ENCODE data around the gene CC2D2A. TPM values are rescaled to one million over a fixed set of nuclear protein-coding genes. Genes with fewer than 3 reads are reported as not detected.

CC2D2A gene
- total and polyA plus RNA-seq, 7 donors: 1.6 to 4.7 (median 2.1) TPM

DNA sequence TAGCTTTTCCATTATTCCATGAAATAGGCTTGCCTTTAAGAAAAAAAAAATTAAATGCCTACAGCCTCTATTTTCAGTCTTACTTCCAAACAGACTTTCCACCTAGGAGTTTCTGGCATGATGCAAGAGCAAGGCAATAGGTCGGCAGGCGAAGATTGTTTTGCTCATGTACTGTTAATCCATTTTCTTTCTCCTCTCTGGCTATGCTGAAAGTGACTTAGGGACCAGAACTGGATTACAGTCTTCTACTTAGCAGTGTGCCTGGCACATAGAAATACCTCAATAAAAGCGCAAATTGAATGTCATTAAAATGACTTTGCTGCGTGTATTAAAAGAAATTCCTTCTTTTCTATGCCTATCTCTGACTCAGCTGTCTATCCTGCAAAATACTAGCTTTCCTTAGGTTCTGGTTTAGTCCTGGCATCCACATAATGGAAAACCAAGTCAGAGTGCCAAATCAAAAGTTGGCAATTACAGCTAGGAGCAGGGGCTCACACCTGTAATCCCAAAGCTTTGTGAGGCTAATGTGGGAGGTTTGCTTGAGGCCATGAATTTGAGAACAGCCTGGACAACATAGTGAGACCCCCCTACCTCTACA lies 51.9 kb downstream of the CC2D2A start:
- DNase-seq (no peak), ATAC-seq (no peak)
- no peaks in the 10 kb centered on the region for H3K9me3 ChIP-seq
- H3K4me1 ChIP-seq: no peaks in the 10 kb centered on the region
- WGBS, 3 donors: 88 to 93% (median 89%) methylated on average over 4 of the region's 4 CpGs
- no peaks in the 10 kb centered on the region for H3K27me3 ChIP-seq (ENCODE audit: insufficient read depth in 3 of 3, low read length in 2 of 3)
- H3K36me3 ChIP-seq (ENCODE audit: insufficient read depth in 1 of 2, low read depth in 1 of 2): peaks cover 2 to 3% of the 10 kb centered on the region in 2 donors
- TF ChIP-seq, protein P1, sequence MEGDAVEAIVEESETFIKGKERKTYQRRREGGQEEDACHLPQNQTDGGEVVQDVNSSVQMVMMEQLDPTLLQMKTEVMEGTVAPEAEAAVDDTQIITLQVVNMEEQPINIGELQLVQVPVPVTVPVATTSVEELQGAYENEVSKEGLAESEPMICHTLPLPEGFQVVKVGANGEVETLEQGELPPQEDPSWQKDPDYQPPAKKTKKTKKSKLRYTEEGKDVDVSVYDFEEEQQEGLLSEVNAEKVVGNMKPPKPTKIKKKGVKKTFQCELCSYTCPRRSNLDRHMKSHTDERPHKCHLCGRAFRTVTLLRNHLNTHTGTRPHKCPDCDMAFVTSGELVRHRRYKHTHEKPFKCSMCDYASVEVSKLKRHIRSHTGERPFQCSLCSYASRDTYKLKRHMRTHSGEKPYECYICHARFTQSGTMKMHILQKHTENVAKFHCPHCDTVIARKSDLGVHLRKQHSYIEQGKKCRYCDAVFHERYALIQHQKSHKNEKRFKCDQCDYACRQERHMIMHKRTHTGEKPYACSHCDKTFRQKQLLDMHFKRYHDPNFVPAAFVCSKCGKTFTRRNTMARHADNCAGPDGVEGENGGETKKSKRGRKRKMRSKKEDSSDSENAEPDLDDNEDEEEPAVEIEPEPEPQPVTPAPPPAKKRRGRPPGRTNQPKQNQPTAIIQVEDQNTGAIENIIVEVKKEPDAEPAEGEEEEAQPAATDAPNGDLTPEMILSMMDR (IDR thresholded peaks at IDR 0.05): no peak
- intact Hi-C loops (cut with DNase I): no loop called here
- no peak overlapping the region for H3K27ac ChIP-seq
- no peak overlapping the region for H3K4me3 ChIP-seq

DNA sequence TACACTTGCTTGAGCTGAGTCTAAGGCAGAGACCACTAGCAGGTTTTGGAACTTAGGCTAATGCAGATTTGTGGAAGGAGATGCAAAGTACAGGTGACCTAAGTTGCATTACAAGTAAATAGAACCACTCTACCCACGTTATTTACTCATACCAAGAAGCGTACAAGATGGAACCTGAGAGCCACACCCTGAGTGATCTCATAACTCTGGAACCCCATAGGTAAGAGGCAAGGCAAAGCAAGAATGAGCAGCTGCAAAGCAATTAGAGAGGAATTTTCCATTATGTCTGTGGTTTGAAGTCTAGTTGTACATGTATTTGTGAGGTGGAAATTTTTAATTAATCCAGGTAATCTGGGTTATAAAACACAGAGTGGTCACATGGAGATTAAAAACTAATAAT lies 55.4 kb downstream of the CC2D2A start:
- Histone ChIP-seq H3K36me3 (ENCODE audit: insufficient read depth in 1 of 2, low read depth in 1 of 2) (no peaks in the 10 kb centered on the region), H3K4me3 (no peak overlapping the region), H3K27ac (no peak overlapping the region), H3K4me1 (no peaks in the 10 kb centered on the region), H3K27me3 (ENCODE audit: insufficient read depth in 3 of 3, low read length in 2 of 3) (no peaks in the 10 kb centered on the region), H3K9me3 (no peaks in the 10 kb centered on the region)
- TF ChIP-seq, protein P1 (IDR thresholded peaks at IDR 0.05): no peak
- ATAC-seq: no peak
- 91 to 96% (median 96%) methylated on average over 2 of the region's 2 CpGs for WGBS, 3 donors
- no peak for DNase-seq
- intact Hi-C loops (cut with DNase I): no loop called here

DNA sequence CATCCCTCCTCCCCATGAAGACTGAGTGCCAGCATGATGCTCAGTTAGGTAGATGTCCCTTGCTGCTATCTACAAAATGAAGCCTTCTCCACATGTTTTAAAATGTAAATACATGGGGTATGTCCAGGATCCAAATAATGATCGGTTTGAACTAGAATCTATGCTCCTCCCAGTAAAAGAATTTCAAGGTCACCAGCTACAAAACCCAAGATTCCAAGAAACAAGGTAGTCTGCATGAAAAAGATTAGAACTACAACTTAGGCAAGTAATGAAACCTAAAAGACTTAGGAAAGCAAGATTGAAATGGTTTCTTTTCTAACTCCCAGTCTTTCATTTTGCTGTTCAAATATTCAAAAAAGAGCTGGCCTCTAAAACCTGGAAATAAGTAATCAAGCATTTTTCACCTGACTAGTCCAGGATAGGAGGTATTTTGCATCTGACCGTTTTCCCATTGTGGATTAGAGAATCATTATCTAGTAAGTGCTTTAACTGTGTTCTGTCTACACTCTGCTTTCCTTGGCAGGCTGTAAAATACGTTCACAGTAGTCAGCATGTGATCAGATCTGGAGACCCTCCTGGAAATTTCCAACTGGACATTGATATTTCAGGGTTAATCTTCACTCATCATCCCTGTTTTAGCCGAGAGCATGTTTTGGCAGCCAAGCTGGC lies 57.4 kb downstream of the CC2D2A start:
- no peak overlapping the region for H3K27ac ChIP-seq
- intact Hi-C loops (cut with DNase I): no loop called here
- H3K4me1 ChIP-seq: no peaks in the 10 kb centered on the region
- 72 to 85% (median 81%) methylated on average over 4 of the region's 4 CpGs for WGBS, 3 donors
- no peak for DNase-seq
- no peaks in the 10 kb centered on the region for H3K27me3 ChIP-seq (ENCODE audit: insufficient read depth in 3 of 3, low read length in 2 of 3)
- H3K4me3 ChIP-seq: no peak overlapping the region
- no peak for ATAC-seq
- H3K9me3 ChIP-seq: no peaks in the 10 kb centered on the region
- TF ChIP-seq, protein P1 (IDR thresholded peaks at IDR 0.05): no peak
- no peaks in the 10 kb centered on the region for H3K36me3 ChIP-seq (ENCODE audit: insufficient read depth in 1 of 2, low read depth in 1 of 2)

GRCh38 chr4:15531792-15532191 lies 62.1 kb downstream of the CC2D2A start:
- no peaks in the 10 kb centered on the region for H3K4me1 ChIP-seq
- no peak overlapping the region for H3K4me3 ChIP-seq
- no peaks in the 10 kb centered on the region for H3K27me3 ChIP-seq (ENCODE audit: insufficient read depth in 3 of 3, low read length in 2 of 3)
- H3K36me3 ChIP-seq (ENCODE audit: insufficient read depth in 1 of 2, low read depth in 1 of 2): no peaks in the 10 kb centered on the region
- 92 to 99% (median 96%) methylated on average over 3 of the region's 3 CpGs for WGBS, 3 donors
- DNase-seq (no peak), ATAC-seq (no peak)
- no peak overlapping the region for H3K27ac ChIP-seq
- intact Hi-C loops (cut with DNase I): no loop called here
- H3K9me3 ChIP-seq: no peaks in the 10 kb centered on the region
- TF ChIP-seq, protein P1 (IDR thresholded peaks at IDR 0.05): no peak

All from psoas muscle (tissue), 8 donors.